Measurements from ENCODE around the gene LGALS1. TPM values are rescaled to one million over a fixed set of nuclear protein-coding genes. Genes with fewer than 3 reads are reported as not detected.

LGALS1 gene
- total and polyA plus RNA-seq, 9 of the 15 experiments (the other 6 are each of a cell fraction or from before 2014, with no cell fraction given): 160 to 800 (median 330) TPM

GRCh38 chr22:37657590-37658132, 17.8 kb upstream of the LGALS1 start (continued):
- TF ChIP-seq AFF4 (CRISPR knock-in tag; IDR thresholded peaks at IDR 0.05): peak; percentile 60; the same call in 1 of the 2 replicates
- no peak for TF ChIP-seq ERF (CRISPR knock-in tag; IDR thresholded peaks at IDR 0.05)
- no peak for TF ChIP-seq PYGO2 (tag; IDR thresholded peaks at IDR 0.05)
- TF ChIP-seq, protein P1, sequence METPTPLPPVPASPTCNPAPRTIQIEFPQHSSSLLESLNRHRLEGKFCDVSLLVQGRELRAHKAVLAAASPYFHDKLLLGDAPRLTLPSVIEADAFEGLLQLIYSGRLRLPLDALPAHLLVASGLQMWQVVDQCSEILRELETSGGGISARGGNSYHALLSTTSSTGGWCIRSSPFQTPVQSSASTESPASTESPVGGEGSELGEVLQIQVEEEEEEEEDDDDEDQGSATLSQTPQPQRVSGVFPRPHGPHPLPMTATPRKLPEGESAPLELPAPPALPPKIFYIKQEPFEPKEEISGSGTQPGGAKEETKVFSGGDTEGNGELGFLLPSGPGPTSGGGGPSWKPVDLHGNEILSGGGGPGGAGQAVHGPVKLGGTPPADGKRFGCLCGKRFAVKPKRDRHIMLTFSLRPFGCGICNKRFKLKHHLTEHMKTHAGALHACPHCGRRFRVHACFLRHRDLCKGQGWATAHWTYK (CRISPR knock-in tag; IDR thresholded peaks at IDR 0.05): no peak
- TF ChIP-seq SUPT5H (IDR thresholded peaks at IDR 0.05): peak; percentile 65; the same call in 1 of the 2 replicates
- TF ChIP-seq CBX1 (IDR thresholded peaks at IDR 0.05; ENCODE audit: low read depth): peak; percentile 27; the same call in 1 of the 2 replicates
- TF ChIP-seq ARID1B (IDR thresholded peaks at IDR 0.05): peak; percentile 43; the same call in 1 of the 2 replicates
- TF ChIP-seq, protein P2, sequence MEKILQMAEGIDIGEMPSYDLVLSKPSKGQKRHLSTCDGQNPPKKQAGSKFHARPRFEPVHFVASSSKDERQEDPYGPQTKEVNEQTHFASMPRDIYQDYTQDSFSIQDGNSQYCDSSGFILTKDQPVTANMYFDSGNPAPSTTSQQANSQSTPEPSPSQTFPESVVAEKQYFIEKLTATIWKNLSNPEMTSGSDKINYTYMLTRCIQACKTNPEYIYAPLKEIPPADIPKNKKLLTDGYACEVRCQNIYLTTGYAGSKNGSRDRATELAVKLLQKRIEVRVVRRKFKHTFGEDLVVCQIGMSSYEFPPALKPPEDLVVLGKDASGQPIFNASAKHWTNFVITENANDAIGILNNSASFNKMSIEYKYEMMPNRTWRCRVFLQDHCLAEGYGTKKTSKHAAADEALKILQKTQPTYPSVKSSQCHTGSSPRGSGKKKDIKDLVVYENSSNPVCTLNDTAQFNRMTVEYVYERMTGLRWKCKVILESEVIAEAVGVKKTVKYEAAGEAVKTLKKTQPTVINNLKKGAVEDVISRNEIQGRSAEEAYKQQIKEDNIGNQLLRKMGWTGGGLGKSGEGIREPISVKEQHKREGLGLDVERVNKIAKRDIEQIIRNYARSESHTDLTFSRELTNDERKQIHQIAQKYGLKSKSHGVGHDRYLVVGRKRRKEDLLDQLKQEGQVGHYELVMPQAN (IDR thresholded peaks at IDR 0.05; ENCODE audit: borderline replicate concordance): 0 out of 2 replicates have a peak, but pooled peaks have one; percentile 28
- TF ChIP-seq POLR2AphosphoS5 (IDR thresholded peaks at IDR 0.05; ENCODE audit: control insufficient read depth, insufficient read depth, low read depth, low read length): peak; percentile 68
- TF ChIP-seq POLR2A (conservative IDR thresholded peaks at IDR 0.05): peak; percentile 79
- TF ChIP-seq SMC3 (conservative IDR thresholded peaks at IDR 0.05; ENCODE audit: insufficient read depth, low read depth, low read length): no peak
- TF ChIP-seq, protein P3, sequence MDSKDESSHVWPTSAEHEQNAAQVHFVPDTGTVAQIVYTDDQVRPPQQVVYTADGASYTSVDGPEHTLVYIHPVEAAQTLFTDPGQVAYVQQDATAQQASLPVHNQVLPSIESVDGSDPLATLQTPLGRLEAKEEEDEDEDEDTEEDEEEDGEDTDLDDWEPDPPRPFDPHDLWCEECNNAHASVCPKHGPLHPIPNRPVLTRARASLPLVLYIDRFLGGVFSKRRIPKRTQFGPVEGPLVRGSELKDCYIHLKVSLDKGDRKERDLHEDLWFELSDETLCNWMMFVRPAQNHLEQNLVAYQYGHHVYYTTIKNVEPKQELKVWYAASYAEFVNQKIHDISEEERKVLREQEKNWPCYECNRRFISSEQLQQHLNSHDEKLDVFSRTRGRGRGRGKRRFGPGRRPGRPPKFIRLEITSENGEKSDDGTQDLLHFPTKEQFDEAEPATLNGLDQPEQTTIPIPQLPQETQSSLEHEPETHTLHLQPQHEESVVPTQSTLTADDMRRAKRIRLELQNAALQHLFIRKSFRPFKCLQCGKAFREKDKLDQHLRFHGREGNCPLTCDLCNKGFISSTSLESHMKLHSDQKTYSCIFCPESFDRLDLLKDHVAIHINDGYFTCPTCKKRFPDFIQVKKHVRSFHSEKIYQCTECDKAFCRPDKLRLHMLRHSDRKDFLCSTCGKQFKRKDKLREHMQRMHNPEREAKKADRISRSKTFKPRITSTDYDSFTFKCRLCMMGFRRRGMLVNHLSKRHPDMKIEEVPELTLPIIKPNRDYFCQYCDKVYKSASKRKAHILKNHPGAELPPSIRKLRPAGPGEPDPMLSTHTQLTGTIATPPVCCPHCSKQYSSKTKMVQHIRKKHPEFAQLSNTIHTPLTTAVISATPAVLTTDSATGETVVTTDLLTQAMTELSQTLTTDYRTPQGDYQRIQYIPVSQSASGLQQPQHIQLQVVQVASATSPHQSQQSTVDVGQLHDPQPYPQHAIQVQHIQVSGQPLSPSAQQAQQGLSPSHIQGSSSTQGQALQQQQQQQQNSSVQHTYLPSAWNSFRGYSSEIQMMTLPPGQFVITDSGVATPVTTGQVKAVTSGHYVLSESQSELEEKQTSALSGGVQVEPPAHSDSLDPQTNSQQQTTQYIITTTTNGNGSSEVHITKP (IDR thresholded peaks at IDR 0.05; ENCODE audit: partially characterized antibody): peak; percentile 61
- 0 out of 2 replicates have a peak, but pooled peaks have one; percentile 30 for TF ChIP-seq GABPB1 (CRISPR knock-in tag; IDR thresholded peaks at IDR 0.05)
- TF ChIP-seq TBP (optimal IDR thresholded peaks at IDR 0.05; ENCODE audit: low read depth, low read length): peak; percentile 67

All from K562 (cell line).